Kidney tubule cell (primary cell): ENCODE measurements around the gene MZF1.
"Not testable (repeated sequence)": the region's sequence is repeated elsewhere in the genome, so short reads cannot be mapped to it uniquely, and the experiment has no call there.

Experiments used
- DNase-seq: peaks from one replicate; pipeline ENCODE4 v3.0.0-alpha.2; 2018; ENCODE audit warnings: low spot score

MZF1 gene

DNA sequence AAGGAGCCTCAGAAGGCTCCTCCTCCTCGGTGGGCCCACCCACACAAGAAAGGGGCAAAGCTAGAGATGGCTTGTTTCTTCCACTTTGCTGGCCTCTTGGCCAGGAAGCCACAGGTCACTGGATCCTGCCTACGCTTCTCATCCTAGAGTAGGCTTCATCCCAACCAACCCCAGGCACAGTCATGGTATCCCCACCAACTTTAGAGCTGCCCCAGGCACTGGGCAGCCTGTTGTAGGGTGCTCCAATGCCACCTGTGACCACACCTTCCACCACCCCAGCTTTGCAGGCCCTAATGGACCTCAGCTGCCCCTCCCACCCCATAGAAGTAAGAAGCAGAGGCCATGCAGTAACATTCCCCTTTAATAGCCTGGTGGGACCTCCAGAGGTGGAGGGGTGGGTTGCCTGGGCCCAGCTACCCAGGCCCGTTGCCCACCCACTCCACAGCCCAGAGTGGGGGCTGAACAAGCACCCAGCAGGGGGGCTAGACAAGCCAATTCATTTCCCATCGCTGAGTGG, 17.7 kb downstream of the MZF1 start:
- DNase-seq, result no peak

DNA sequence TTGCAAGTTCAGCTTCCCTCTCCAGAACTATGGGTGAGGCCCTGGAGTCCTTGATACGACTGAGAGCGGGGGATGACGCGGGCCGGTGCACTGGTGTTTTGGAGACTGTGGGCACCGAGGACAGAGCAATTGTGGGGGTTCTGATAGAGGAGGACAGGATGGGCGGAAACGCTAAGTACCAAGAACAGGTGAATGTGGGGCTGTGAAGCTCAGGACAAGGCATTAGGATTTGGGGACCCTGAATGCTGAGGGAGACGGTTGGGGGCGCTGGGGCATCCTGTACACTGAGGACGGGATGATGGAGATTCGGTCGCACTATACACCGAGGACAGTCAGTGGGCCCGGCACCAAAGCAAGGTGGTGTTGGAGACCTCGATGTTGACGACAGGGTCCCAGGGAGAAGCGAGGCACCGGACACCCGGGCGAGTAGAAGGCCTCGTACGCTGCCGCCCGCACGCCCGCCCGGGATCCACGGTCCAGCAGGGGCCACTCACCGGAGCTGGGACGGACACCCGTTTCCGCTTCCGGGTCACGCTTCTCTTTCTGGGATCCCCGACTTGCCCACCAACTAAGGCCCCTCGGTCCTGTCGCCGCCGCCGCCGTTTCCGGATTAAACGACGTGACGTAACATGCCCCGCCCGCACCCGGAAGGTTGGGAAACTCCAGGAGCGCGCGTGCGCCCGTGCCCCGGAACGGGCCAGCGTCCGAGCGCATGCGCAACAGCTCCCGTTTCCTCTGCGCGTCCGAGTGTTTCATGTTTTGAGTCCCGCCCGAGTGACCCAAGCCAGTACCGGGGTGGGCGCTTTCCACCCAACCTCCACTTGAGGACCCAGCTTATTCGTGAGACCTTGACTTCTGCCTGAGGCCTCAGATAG, 18.4 kb downstream of the MZF1 start, which contains the start of gene CHMP2A:
Gene CHMP2A (minus strand): TSS at position 612 of the 875 bp plus-strand sequence. CDS start 893 bp downstream, outside the sequence.
- peak; percentile 97 for DNase-seq

DNA sequence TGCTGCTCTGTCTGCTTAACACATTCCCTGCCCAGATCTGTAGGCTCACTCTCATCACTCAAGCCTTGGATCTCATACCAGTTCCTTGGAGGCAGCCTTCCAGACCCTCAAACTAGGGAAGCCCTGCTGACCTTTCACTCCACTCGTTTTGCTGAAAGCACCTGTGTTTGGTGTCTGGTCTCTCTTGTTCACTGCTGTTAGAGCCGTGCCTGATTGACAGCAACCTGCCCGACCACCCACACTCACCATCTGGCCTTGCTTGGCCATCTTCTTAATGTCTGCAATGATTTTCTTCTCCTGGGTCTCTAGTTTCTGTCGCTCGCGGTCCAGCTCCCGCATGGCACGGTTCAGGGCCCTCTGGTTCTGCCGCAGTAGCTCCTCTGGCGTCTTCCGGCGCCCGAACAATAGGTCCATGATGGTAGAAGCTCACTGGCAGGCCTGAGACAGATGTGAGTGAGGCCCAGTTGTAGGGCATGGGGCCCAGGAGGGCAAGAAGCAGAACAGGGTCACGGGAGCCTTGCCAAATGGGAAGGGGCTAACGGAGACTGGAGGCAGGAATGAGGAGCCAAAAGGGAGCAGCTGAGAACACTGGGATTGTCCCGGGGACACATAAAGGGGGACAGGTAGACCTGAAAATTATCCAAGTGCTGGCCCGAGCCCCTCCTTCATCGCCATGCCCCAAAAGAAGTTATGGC, 19.2 kb downstream of the MZF1 start:
- DNase-seq, result no peak

DNA sequence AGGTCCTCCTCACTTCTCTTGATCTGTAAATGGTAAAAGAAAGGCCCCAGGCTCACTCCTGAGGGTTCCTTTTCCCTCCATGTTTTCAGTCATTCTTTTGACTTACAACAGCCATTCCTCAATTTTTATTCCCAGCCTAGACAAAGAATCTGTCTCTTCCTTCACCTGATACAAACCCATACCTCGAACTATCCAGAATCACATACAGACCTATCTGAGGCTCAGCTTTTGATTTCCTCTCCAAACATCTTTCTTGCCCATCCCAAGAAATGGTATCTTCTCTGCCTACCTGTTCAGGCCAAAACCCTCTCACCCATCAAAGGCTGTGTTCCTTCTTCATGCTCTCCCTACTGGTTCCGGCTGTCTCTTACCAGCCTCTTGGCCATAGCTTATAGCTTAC, 20.5 kb downstream of the MZF1 start:
- DNase-seq, result no peak

DNA sequence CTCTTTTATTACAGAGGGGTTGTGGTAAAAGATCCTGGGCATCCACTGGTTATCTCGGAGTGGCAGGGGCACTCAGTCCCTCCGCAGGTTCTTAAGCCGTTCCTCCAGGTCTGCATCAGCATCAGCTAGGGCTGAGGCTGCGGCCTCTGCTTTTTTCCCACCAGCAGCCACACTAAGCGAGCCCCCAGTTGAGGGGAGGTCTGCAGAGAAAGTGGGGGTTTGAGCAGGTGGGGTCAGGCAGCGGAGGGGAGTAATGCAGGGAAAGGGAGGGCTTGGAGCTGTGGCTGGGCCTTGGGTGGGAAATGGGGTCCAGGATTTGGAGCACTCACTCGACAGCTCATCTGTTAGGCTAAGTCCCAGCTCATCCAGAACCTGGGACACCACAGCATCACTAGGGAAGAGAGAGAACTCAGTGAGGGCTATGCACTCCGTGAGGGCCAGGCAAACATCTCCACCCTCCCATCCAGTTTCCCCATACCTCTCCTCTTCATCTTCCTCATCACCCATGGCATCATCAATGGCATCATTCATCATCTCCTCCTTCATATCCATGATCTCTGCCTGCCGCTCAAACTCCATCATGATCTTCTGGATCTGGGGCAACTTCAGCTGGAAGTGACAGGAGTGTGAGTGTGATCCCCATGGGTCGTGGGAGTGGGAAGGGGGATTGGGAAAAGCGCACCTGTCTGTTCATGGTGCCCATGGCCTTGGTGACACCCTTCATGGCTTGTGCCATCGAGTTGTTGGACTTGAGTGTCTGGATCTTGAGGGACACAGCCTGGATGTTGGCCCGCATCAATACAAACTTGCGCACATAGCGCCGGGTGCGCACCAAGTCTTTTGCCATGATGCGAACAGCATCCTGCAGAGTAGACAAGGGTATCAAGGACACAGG, 21.3 kb downstream of the MZF1 start:
- no peak for DNase-seq

DNA sequence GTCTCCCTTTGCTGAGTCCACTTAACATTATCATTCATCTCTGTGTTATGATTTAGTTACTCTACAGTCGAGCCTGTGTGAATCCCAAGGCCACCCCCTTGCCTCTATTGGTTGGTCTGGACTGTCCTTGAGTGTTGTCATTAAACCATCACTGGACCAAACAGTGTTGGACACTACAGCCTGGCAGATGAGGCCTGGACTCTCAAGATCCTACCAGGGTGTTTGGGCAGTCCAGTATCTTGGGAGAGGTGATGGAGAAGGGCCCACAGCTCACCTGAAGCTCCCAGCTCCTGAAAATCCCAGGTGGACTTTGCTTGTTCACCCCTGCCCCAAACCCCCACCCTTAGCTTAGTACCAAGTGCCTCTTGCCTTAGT, 22.0 kb downstream of the MZF1 start:
- DNase-seq, result no peak

DNA sequence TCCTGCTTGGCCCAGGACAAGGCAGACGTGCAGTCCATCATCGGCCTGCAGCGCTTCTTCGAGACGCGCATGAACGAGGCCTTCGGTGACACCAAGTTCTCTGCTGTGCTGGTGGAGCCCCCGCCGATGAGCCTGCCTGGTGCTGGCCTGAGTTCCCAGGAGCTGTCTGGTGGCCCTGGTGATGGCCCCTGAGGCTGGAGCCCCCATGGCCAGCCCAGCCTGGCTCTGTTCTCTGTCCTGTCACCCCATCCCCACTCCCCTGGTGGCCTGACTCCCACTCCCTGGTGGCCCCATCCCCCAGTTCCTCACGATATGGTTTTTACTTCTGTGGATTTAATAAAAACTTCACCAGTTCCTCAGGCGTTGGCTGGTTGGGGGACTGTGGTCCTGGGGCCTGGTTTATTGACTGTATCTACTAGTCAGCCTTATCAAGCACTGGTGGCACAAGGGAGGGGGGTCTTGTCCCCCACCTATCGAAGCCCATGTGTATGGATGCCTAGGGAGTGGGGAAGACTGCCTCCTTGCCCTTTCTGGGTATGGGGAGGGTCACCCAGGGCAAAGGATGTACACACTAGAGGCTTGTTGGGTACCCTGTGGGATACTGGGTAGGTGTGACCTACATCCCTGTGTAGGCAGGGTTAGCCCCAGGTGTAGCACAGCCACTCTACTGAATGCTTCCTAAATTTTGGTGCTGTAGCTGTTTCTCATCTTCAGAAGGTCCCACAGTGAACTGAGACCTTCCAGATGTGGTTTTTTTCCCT, 22.6 kb downstream of the MZF1 start:
- DNase-seq, result no peak

DNA sequence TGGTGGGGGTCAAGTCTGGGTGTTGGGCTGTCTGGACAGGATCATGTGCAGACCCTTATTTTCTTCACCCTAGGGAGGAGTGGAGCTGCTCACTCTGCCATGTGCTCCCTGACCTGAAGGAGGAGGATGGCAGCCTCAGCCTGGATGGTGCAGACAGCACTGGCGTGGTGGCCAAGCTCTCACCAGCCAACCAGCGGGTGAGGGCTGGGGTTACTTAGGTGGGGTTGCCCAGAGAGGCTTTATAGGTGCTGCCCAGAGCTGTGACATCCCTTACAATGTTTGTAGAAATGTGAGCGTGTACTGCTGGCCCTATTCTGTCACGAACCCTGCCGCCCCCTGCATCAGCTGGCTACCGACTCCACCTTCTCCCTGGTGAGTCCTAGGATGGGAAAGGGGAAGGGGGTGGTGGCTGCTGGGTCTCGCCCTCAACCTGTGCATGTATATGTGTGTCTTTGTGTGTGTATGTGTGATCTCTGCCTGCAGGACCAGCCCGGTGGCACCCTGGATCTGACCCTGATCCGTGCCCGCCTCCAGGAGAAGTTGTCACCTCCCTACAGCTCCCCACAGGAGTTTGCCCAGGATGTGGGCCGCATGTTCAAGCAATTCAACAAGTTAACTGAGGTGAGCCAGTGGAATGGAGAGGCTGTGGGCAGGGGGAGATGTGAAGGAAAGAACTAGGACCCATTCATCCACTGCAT, 23.3 kb downstream of the MZF1 start:
- DNase-seq, result no peak

DNA sequence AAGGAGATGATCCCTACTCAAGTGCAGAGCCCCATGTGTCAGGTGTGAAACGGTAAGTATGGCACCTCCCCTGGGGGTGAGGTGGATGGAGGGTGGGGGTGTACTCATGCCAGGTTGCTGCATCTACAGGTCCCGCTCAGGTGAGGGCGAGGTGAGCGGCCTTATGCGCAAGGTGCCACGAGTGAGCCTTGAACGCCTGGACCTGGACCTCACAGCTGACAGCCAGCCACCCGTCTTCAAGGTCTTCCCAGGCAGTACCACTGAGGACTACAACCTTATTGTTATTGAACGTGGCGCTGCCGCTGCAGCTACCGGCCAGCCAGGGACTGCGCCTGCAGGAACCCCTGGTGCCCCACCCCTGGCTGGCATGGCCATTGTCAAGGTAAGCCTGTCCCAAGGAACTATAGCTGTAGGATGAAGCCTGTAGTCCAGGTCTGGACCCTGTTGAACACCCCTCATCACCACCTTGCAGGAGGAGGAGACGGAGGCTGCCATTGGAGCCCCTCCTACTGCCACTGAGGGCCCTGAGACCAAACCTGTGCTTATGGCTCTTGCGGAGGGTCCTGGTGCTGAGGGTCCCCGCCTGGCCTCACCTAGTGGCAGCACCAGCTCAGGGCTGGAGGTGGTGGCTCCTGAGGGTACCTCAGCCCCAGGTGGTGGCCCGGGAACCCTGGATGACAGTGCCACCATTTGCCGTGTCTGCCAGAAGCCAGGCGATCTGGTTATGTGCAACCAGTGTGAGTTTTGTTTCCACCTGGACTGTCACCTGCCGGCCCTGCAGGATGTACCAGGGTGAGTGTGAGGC, 24.1 kb downstream of the MZF1 start:
- no peak for DNase-seq

DNA sequence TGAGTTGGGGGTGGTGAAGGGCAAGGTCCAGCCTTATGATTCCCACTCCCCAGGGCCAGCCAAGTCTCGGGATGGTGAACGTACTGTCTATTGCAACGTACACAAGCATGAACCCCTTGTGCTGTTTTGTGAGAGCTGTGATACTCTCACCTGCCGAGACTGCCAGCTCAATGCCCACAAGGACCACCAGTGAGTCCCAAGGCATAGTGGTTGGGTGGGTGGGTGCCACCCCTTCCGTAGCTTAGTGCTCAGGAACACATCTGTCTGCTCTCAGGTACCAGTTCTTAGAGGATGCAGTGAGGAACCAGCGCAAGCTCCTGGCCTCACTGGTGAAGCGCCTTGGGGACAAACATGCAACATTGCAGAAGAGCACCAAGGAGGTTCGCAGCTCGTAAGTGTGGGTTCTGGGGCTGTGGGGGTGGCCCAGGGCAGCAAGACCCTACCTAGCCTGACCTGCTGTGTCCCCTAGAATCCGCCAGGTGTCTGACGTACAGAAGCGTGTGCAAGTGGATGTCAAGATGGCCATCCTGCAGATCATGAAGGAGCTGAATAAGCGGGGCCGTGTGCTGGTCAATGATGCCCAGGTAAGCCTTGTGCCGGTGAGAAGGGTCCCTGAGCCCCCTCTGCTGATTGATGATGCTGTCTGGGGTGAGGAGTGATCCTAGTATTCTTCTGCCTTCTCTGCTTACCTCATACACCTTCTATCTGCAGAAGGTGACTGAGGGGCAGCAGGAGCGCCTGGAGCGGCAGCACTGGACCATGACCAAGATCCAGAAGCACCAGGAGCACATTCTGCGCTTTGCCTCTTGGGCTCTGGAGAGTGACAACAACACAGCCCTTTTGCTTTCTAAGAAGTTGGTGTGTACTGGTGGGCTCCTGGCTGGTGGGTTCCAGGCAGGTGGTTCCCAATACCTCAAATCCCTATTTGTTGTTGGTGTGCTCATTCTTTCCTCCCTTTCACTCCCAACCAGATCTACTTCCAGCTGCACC, 25.5 kb downstream of the MZF1 start:
- DNase-seq, result no peak

DNA sequence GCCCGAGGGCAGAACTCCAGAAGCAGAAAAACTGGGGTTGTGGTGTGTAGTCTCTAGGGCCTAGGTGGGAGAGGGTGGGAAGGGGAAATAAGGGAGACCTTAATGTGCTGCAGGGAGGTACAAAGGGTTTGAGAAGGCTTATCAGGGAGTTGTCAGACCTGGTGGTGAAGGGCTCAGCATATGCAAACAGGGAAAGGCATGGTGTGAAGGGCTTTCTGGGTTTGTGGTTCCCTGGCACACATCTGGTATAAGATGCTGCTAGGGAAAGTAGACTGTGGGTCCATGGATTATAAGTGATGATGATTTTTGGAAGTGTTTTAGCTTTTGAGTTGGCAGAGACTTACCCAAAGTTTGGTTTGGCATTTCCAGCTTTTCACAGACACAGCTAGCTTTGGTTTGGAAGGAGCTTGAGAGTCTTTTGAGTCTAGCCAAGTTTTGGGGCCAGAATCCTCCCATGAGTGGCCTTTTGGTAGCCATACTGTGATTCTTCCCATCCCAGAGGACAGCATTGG, 27.1 kb downstream of the MZF1 start:
- DNase-seq, result no peak

DNA sequence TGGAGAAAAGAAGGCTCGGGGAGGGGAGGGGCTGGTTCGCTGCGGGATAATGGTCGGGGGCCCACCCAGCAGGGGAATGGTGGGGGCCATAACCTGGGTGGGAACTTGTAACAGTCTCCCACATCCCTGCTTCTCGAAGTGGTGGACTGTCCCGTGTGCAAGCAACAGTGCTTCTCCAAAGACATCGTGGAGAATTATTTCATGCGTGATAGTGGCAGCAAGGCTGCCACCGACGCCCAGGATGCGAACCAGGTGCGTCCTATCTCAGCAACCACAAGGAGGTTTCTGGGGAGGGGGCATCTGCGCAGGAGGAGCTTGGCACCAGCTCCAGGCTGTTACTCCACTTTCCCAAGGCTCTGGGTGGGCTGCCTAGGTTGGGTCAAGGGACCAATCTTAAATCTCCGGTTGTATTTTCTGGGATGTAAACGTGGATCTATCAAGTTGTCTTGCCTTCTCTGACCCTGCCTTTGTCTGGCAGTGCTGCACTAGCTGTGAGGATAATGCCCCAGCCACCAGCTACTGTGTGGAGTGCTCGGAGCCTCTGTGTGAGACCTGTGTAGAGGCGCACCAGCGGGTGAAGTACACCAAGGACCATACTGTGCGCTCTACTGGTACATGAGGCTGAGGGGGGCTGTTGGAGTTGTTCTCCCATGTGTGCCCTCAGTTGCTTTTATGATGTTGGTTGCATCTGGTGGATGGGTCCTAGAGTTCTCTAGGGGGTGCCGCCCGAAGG, 27.7 kb downstream of the MZF1 start:
- DNase-seq, result no peak

DNA sequence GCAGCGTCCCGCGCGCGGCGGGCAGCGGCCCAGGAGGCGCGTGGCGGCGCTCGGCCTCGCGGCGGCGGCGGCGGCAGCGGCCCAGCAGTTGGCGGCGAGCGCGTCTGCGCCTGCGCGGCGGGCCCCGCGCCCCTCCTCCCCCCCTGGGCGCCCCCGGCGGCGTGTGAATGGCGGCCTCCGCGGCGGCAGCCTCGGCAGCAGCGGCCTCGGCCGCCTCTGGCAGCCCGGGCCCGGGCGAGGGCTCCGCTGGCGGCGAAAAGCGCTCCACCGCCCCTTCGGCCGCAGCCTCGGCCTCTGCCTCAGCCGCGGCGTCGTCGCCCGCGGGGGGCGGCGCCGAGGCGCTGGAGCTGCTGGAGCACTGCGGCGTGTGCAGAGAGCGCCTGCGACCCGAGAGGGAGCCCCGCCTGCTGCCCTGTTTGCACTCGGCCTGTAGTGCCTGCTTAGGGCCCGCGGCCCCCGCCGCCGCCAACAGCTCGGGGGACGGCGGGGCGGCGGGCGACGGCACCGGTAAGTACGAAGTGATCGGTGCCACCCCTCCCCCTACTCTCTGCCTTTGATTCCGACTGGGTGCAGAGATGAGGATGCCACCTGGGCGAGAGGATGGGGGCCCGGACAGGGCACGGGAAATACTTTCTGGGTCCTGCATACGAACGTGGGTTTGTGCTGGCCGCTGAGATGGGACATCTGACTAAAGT, 28.4 kb downstream of the MZF1 start:
- DNase-seq, result no peak

DNA sequence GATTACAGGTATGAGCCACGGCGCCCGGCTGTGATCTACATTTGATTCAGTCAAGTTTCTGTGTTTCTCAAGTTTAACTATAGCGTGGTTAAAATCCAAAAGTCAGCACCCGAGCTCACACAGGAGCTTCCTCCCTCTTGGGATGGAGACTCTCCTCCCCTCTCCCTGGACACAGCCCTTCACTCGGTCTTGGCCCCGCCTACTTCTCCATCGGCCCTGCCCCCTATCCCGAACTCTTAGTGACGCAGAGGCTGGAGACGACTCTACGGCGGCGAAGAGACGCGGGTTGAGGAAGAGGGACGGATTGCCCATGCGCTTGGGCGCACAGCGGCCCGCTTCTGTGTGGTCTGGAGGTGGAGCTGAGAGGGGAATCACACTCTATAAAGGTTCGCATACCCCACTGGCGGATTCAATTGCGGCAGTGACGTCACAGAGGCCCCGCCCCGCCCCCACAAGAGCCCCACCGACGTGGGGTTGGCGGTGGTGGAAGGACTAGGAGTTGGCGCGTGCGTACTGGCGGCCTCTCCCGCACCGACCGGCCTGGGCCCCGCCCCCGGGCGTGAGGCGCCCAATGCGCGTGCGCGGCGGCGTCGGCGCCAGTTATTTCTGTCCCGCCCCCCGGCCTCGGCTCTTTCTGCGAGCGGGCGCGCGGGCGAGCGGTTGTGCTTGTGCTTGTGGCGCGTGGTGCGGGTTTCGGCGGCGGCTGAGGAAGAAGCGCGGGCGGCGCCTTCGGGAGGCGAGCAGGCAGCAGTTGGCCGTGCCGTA, 29.1 kb downstream of the MZF1 start, which contains the start of gene TRIM28:
Gene TRIM28 (plus strand): TSS at position 239 of the 765 bp plus-strand sequence. CDS start 694 bp downstream, outside the sequence.
- DNase-seq, result peak; percentile 99

DNA sequence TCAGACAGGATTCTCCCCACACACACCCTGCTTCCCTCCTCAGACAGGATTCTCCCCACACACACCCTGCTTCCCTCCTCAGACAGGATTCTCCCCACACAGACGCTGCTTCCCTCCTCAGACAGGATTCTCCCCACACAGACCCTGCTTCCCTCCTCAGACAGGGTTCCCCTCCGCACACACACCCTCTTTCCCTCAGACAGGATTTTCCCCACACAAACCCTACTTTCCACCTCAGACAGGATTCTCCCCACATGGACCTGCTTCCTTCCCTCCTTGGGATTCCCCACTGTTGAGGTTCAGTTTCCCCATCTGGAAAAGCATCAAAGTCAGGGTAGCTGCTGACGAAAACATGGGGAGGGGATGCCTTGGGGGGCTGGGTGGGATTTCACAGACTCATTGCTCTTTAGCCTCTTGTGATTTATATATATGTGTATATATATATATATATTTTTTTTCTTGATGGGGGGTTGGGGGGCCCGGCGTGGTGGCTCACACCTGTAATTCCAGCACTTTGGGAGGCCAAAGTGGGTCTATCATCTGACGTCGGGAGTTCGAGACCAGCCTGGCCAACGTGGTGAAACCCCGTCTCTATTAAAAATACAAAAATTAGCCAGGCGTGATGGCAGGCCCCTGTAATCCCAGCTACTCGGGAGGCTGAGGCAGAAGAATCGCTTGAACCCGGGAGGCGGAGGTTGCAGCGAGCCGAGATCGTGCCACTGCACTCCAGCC, 30.3 kb downstream of the MZF1 start:
- DNase-seq, result not testable (repeated sequence)
